Panc1 (cell line): ENCODE data around the gene AIFM1. TPM values are rescaled to one million over a fixed set of nuclear protein-coding genes. Genes with fewer than 3 reads are reported as not detected.

Experiments
- ATAC-seq: fragments of 200-7000 bp; cut with Tn5 transposase; 2 replicates; pipeline ENCODE4 v1.9.1; 2020; ENCODE audit warnings: mild to moderate bottlenecking, moderate library complexity
- BruUV-seq: library from RNA; stranded (reverse); fragments of 400-500 nt; replicated peaks from 2 replicates; lab custom pipeline; 2021; lab: Mats Ljungman, UMichigan
- CTCF ChIA-PET: fragments of 300-600 bp; sonication (Branson Sonifier 250); formaldehyde crosslinking; loops from one replicate; lab custom pipeline; 2022; ENCODE audit warnings: antibody characterized with exemption; lab: Charles Lee
- POLR2A ChIA-PET: fragments of 300-600 bp; sonication (Branson Sonifier 250); formaldehyde crosslinking; loops from one replicate; lab custom pipeline; 2022; ENCODE audit warnings: antibody characterized with exemption; lab: Charles Lee
- DNase-seq: peaks from one replicate; pipeline ENCODE4 v3.0.0-alpha.2; 2010; ENCODE audit warnings: low read depth, low spot score
- H3K27ac ChIP-seq: 2 replicates; pipeline ENCODE4 v1.5.1; 2011; ENCODE audit warnings: mild to moderate bottlenecking, low read length, inconsistent platforms
- H3K27me3 ChIP-seq: fragments of 200-500 bp; sonication (Bioruptor generic); 2 replicates; pipeline ENCODE4 v1.6.0; 2014; ENCODE audit warnings: low read length, inconsistent platforms; ENCODE audit not compliant: control insufficient read depth, insufficient read depth
- H3K36me3 ChIP-seq: fragments of 200-500 bp; sonication (Bioruptor generic); 2 replicates; pipeline ENCODE4 v1.5.1; 2014; ENCODE audit warnings: inconsistent platforms, mild to moderate bottlenecking, low read length, moderate library complexity; ENCODE audit not compliant: control insufficient read depth, insufficient read depth
- H3K4me1 ChIP-seq: 2 replicates; pipeline ENCODE4 v1.5.1; 2011; ENCODE audit warnings: inconsistent platforms, mild to moderate bottlenecking, low read length, moderate library complexity; ENCODE audit not compliant: control insufficient read depth, insufficient read depth
- H3K4me3 ChIP-seq, 2 experiments: 2 replicates each; pipeline ENCODE4 v1.5.1; 2011 to 2012; ENCODE audit warnings: low read depth in 2 of 2, low read length in 2 of 2, mild to moderate bottlenecking in 2 of 2, inconsistent platforms in 1 of 2, moderate library complexity in 1 of 2
- H3K9me3 ChIP-seq: fragments of 200-500 bp; sonication (Bioruptor generic); 2 replicates; pipeline ENCODE4 v1.5.1; 2014; ENCODE audit warnings: low read depth, mild to moderate bottlenecking, inconsistent platforms, low read length, moderate library complexity; ENCODE audit not compliant: control insufficient read depth, insufficient read depth
- CTCF ChIP-seq: fragments of 450-650 bp; IDR thresholded peaks from 2 replicates; pipeline ENCODE4 v1.5.1; 2017; ENCODE audit warnings: mild to moderate bottlenecking
- POLR2AphosphoS5 ChIP-seq: IDR thresholded peaks from 2 replicates; pipeline ENCODE4 v1.6.1; 2012; ENCODE audit warnings: mild to moderate bottlenecking, low read depth, low read length, moderate library complexity
- REST ChIP-seq, 2 experiments: IDR thresholded peaks; 2 replicates each; pipeline ENCODE4 v1.6.1; 2011 to 2012; ENCODE audit warnings: low read depth in 2 of 2, control low read depth in 1 of 2, low read length in 1 of 2, mild to moderate bottlenecking in 1 of 2, moderate library complexity in 1 of 2; ENCODE audit not compliant: insufficient read depth in 1 of 2
- SIN3A ChIP-seq: IDR thresholded peaks from 2 replicates; pipeline ENCODE4 v1.6.1; 2012; ENCODE audit warnings: low read depth, mild to moderate bottlenecking, low read length, moderate library complexity, borderline replicate concordance; ENCODE audit not compliant: insufficient read depth
- TCF7L2 ChIP-seq: IDR thresholded peaks from 2 replicates; pipeline ENCODE4 v1.6.1; 2011; ENCODE audit warnings: mild to moderate bottlenecking, low read depth, low read length, inconsistent platforms
- in situ Hi-C: cut with HindIII; loops from 2 replicates; pipeline ENCODE4 v1.10.0; 2016; ENCODE audit warnings: low sequenced_read_pairs, low pct_unique_long_range_greater_than_20kb
- intact Hi-C: fragments of 100-400 bp; cut with micrococcal nuclease; formaldehyde crosslinking; loops from one replicate; pipeline ENCODE4 v1.10.0; 2022; ENCODE audit not compliant: unreplicated experiment
- total RNA-seq: library from RNA; stranded (reverse); gene quantifications from one replicate; pipeline ENCODE4 v1.2.1, GENCODE V29; 2021; ENCODE audit not compliant: unreplicated experiment

Gene AIFM1
- total RNA-seq, 1 experiment from 2014 or later: 96.6 TPM

GRCh38 chrX:130108647-130109428 is 56.8 kb downstream of the AIFM1 start:
- H3K27ac ChIP-seq: peak overlapping the region; percentile 90
- intact Hi-C loops (no loop called here), in situ Hi-C loops (no loop called here)
- H3K36me3 ChIP-seq: no peaks in the 10 kb centered on the region
- TF ChIP-seq CTCF: no peak
- TF ChIP-seq TCF7L2: no peak
- TF ChIP-seq SIN3A: no peak
- TF ChIP-seq REST (IDR thresholded peaks at IDR 0.05; ENCODE audit: insufficient read depth in 1 of 2, low read depth in 2 of 2, low read length in 1 of 2): no peak
- TF ChIP-seq POLR2AphosphoS5: 0 out of 2 replicates have a peak, but pooled peaks have one; percentile 32
- H3K4me3 ChIP-seq: peak overlapping the region; percentile 67 to 77
- ChIA-PET POLR2A (interaction anchor here (0.9 kb wide), 1 partner anchor 11 kb away, joined by 8 read pairs; no protein-coding TSS in a partner anchor), CTCF (interaction anchor here (0.6 to 1.3 kb wide), 3 partner anchors 20 to 29 kb away, joined by 3 to 6 read pairs (median 4); no protein-coding TSS in a partner anchor)
- ATAC-seq (peak; percentile 70), DNase-seq (no peak)
- no peaks in the 10 kb centered on the region for H3K9me3 ChIP-seq
- no peaks in the 10 kb centered on the region for H3K27me3 ChIP-seq
- no TSS peak for BruUV-seq
- H3K4me1 ChIP-seq: peaks cover 54% of the 10 kb centered on the region

DNA sequence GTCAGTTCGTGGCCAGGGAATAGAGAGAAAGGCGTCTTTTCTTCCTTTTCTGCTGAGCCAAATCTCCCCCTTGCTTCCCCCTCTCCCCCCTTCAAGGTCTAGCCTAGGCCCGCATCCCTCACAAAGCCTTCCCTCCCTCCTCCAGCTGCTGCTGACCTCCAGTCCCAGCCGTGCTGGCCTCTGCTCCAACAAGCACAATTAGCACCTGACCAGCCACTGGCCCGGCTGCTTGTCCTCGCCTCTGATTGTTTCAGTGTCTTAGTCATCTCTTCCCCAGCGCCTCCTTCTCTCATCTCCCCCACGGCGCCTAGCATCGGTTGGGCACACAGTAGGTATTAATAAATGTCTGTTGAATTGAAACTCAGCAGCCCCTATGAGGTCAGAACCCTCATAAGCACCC is 59.6 kb downstream of the AIFM1 start:
- Histone ChIP-seq H3K9me3 (no peaks in the 10 kb centered on the region), H3K4me3 (no peak overlapping the region), H3K4me1 (peaks cover 38% of the 10 kb centered on the region), H3K36me3 (no peaks in the 10 kb centered on the region), H3K27me3 (no peaks in the 10 kb centered on the region), H3K27ac (peak overlapping the region; percentile 46)
- in situ Hi-C loops (no loop called here), intact Hi-C loops (no loop called here)
- no peak for DNase-seq
- TF ChIP-seq REST (IDR thresholded peaks at IDR 0.05; ENCODE audit: insufficient read depth in 1 of 2, low read depth in 2 of 2, low read length in 1 of 2): no peak
- no peak for TF ChIP-seq SIN3A
- TF ChIP-seq POLR2AphosphoS5: no peak
- no peak for TF ChIP-seq TCF7L2
- TF ChIP-seq CTCF: no peak
- ChIA-PET CTCF (no interaction called here), POLR2A (interaction anchor here (0.6 kb wide), 1 partner anchor 9 kb away, joined by 4 read pairs; no protein-coding TSS in a partner anchor)
- no TSS peak for BruUV-seq
- no peak for ATAC-seq
